GM12875 (cell line): ENCODE measurements around the gene TECR.
"Not testable (repeated sequence)": the region's sequence is repeated elsewhere in the genome, so short reads cannot be mapped to it uniquely, and the experiment has no call there.

Experiments used
- H3K4me3 ChIP-seq: one replicate; pipeline ENCODE4 v1.5.1; 2011; ENCODE audit warnings: low read depth, low read length, control low read depth
- TF ChIP-seq, protein P1 (sequence below): IDR thresholded peaks from 2 replicates; pipeline ENCODE4 v1.5.1; 2011; ENCODE audit warnings: low read depth, mild to moderate bottlenecking, control low read depth, inconsistent platforms, low read length, moderate library complexity, borderline replicate concordance; ENCODE audit not compliant: insufficient read depth

Gene TECR

DNA sequence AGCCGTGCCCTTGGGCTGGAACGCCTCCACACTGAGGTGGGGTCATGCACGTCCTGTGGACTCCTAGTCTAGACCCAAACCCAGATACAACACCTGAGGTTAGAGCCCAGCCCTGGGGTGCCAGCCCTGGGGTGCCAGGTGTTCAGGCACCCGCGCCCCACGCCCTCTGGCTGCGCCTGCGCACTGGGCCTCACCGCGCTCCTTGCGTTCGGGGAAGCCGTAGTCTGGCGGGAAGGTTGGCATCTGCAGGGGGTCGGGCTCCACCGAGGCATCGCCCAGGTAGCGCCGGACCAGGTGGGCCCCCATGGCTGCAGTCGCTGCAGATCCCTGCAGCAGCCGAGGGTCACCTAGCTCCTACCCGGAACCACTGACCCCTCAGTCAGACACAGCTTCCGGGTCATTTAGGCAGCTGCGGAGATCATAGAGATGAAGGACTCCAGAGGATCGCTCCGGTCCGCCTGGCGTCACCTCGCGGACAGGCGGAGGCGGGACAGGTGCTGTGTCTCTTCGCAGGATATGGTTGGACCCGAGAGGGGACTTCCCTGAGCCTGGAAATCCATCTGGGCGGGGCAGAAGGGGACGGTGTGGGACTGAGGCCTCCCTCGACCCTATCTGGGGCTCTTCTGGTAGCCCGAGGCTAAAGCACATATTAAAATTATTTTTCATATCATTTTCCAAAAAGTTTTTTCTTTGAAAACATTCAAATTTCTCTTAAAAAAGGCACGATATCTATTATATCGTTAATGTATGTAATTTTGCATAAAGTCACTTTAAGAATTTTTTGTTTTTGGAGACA, 42.5 kb downstream of the TECR start, which contains the start of gene NDUFB7:
Gene NDUFB7 (minus strand): TSS at position 372 of the 796 bp plus-strand sequence. CDS start 66 bp downstream, at position 306.
- H3K4me3 ChIP-seq = peak within 1 kb of the TSS; percentile 99
- TF ChIP-seq, protein P1, sequence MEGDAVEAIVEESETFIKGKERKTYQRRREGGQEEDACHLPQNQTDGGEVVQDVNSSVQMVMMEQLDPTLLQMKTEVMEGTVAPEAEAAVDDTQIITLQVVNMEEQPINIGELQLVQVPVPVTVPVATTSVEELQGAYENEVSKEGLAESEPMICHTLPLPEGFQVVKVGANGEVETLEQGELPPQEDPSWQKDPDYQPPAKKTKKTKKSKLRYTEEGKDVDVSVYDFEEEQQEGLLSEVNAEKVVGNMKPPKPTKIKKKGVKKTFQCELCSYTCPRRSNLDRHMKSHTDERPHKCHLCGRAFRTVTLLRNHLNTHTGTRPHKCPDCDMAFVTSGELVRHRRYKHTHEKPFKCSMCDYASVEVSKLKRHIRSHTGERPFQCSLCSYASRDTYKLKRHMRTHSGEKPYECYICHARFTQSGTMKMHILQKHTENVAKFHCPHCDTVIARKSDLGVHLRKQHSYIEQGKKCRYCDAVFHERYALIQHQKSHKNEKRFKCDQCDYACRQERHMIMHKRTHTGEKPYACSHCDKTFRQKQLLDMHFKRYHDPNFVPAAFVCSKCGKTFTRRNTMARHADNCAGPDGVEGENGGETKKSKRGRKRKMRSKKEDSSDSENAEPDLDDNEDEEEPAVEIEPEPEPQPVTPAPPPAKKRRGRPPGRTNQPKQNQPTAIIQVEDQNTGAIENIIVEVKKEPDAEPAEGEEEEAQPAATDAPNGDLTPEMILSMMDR = peak; percentile 92

GRCh38 chr19:14575428-14575980, 46.1 kb downstream of the TECR start:
- TF ChIP-seq, protein P1 = no peak
- H3K4me3 ChIP-seq = no peak overlapping the region

GRCh38 chr19:14576363-14576762, 47.0 kb downstream of the TECR start:
- H3K4me3 ChIP-seq = no peak overlapping the region
- TF ChIP-seq, protein P1 = no peak

- H3K4me3 ChIP-seq = no peak overlapping the region
- TF ChIP-seq, protein P1 = no peak
Observed at GRCh38 chr19:14577264-14577663, 47.9 kb downstream of the TECR start.

DNA sequence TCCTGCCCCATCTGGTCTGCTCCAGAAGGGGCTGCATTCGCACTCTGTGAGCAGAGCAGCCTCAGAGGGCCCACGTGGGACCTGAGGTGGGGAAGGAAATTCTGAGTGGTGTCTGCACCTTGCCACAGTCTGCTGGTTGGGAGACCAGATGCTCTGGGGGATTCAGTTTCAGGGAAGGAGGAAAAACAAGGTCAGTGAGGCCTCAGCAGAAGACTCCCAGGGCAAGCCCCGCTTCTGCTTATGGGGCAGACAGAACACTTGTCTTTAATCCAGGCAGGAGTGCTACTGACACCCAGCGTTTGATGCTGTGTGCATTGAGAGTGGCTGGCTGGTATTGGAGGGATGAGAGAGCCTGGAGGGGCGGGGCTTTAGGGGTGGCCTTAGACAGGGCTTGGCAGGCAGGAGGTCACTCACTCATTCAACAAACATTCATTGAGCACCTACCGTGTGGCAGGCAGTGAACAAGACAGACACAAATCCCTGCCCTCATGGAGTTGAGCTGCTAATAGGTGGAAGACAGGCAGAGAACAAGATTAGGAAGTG, 48.6 kb downstream of the TECR start:
- H3K4me3 ChIP-seq = no peak overlapping the region
- TF ChIP-seq, protein P1 = no peak

- TF ChIP-seq, protein P1 = peak; percentile 27; the same call in 1 of the 2 replicates
- no peak overlapping the region for H3K4me3 ChIP-seq
Observed at GRCh38 chr19:14580623-14581237, 51.3 kb downstream of the TECR start.

DNA sequence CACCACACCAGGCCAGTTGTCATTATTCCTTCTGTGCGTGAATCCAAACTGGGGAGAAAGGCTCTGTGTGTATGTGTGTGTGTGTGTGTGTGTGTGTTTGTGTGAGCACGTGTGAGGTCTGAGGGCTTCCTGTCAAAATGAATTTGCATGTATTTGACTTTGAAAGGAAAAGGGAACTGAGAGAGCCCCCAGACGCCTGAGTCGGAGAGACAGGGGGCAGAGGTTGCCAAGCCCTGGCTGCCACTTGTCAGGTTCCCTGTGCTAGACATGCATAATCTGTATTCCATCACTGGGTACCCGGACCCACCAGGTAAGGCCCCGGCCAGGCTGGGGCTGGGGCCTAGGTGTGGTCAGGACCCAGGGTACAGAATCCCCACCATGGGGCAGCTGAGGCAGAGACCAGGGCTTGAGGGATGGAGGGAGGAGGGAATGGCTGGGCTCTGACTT, 53.5 kb downstream of the TECR start, which contains the start of gene CLEC17A:
Gene CLEC17A (plus strand): TSS at position 191 of the 447 bp plus-strand sequence. CDS start 77 bp downstream, at position 268.
- TF ChIP-seq, protein P1 = no peak
- H3K4me3 ChIP-seq = peak within 1 kb of the TSS; percentile 53

DNA sequence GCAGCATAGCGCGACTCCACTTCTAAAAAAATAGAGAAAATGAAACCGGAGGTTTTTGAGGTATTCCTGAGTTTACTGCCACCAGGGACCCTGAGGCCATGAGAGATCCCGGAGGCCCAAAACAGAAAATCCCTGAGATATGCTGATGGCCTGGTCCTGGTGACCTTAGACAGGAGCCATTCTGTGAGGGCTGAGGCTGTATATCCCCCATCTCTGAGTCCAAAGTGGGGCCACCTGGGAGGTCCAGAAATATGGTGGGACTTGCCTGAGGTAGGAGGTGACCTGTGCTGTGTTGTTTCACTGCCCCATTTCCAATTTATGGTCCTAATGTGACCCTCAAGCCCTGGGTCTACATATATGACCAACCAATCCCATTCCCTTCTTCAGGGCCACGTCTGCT, 55.0 kb downstream of the TECR start:
- peak overlapping the region; percentile 53 for H3K4me3 ChIP-seq

DNA sequence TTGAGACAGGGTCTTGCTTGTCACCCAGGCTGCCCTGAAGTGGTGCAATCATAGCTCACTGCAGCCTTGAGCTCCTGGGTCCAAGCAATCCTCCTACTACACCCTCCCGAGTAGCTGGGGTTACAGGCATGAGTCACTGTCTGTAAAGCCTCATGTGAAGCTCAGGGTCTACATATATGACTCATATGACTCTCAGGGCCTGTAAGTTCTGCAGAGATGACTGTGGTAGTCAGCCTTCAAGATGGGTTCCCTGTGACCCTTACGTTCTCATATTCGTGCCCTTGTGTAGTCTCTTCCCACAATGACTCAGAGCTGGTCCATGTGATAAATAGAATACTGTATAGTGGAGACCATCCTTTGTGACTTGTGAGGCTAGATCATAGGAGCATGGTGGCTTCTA, 55.8 kb downstream of the TECR start:
- H3K4me3 ChIP-seq = not testable (repeated sequence)

DNA sequence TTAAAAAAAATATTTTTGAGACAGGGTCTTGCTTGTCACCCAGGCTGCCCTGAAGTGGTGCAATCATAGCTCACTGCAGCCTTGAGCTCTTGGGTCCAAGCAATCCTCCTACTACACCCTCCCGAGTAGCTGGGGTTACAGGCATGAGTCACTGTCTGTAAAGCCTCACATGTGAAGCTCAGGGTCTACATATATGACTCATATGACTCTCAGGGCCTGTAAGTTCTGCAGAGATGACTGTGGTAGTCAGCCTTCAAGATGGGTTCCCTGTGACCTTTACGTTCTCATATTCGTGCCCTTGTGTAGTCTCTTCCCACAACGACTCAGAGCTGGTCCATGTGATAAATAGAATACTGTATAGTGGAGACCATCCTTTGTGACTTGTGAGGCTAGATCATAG, 60.0 kb downstream of the TECR start:
- not testable (repeated sequence) for H3K4me3 ChIP-seq
